Loucy (cell line): Measurements from ENCODE around the gene ACTR2.

Experiments
- CTCF ChIP-seq: fragments of 200-600 bp; sonication (generic); conservative IDR thresholded peaks from 2 replicates; pipeline ENCODE4 v1.5.1; 2014; ENCODE audit warnings: mild to moderate bottlenecking, antibody characterized with exemption, low read length
- EZH2phosphoT487 ChIP-seq: fragments of 200-600 bp; IDR thresholded peaks from 2 replicates; pipeline ENCODE4 v1.6.1; 2018; ENCODE audit warnings: antibody characterized with exemption, mild to moderate bottlenecking, moderate library complexity, borderline replicate concordance

GRCh38 chr2:65263262-65263661, 35.6 kb downstream of the ACTR2 start:
- no peak for TF ChIP-seq CTCF
- TF ChIP-seq EZH2phosphoT487: no peak
